Mesothelial cell of epicardium (in vitro differentiated cells): Measurements from ENCODE around the gene VEGFB. TPM values are rescaled to one million over a fixed set of nuclear protein-coding genes. Genes with fewer than 3 reads are reported as not detected.

Experiments used
- DNase-seq, 2 experiments: peaks; one replicate each; pipeline ENCODE4 v3.0.0; 2021; ENCODE audit warnings: low spot score in 2 of 2; ENCODE audit not compliant: unreplicated experiment in 2 of 2
- H3K27ac Mint-ChIP-seq: 2 replicates; pipeline ENCODE4 v1.8.0; 2021; ENCODE audit warnings: mixed read lengths
- H3K27me3 Mint-ChIP-seq: 2 replicates; pipeline ENCODE4 v1.8.0; 2021; ENCODE audit warnings: low read depth, mixed read lengths
- H3K36me3 Mint-ChIP-seq: 2 replicates; pipeline ENCODE4 v1.8.0; 2021; ENCODE audit warnings: mixed read lengths
- H3K4me1 Mint-ChIP-seq: 2 replicates; pipeline ENCODE4 v1.8.0; 2021; ENCODE audit warnings: mixed read lengths
- H3K4me3 Mint-ChIP-seq: 2 replicates; pipeline ENCODE4 v1.8.0; 2021; ENCODE audit warnings: mild to moderate bottlenecking, moderate library complexity, mixed read lengths
- H3K9me3 Mint-ChIP-seq: 2 replicates; pipeline ENCODE4 v1.8.0; 2021; ENCODE audit warnings: mixed read lengths
- CTCF ChIP-seq: fragments of 200-600 bp; sonication (generic); IDR thresholded peaks from one replicate; pipeline ENCODE4 v1.5.0; 2021; ENCODE audit warnings: antibody characterized with exemption; ENCODE audit not compliant: unreplicated experiment
- total RNA-seq: library from RNA; stranded (reverse); gene quantifications from 3 replicates; pipeline ENCODE4 v1.2.1, GENCODE V29; 2021

The VEGFB gene
- total RNA-seq, 1 donor from 2014 or later, result 83.2 TPM

- no peaks in the 10 kb centered on the region for H3K9me3 Mint-ChIP-seq
- peaks cover 6% of the 10 kb centered on the region for H3K36me3 Mint-ChIP-seq
- no peak for TF ChIP-seq CTCF
- no peak overlapping the region for H3K27ac Mint-ChIP-seq
- H3K27me3 Mint-ChIP-seq, result no peaks in the 10 kb centered on the region
- H3K4me1 Mint-ChIP-seq, result peaks cover 10% of the 10 kb centered on the region
- DNase-seq, result no peak
- H3K4me3 Mint-ChIP-seq, result no peak overlapping the region
These were observed 19.9 kb downstream of the VEGFB start for GRCh38 chr11:64254326-64254725.

GRCh38 chr11:64255135-64256128, 21.0 kb downstream of the VEGFB start:
- no peak overlapping the region for H3K27ac Mint-ChIP-seq
- no peak for DNase-seq
- H3K27me3 Mint-ChIP-seq, result no peaks in the 10 kb centered on the region
- peaks cover 10% of the 10 kb centered on the region for H3K4me1 Mint-ChIP-seq
- H3K9me3 Mint-ChIP-seq, result no peaks in the 10 kb centered on the region
- H3K4me3 Mint-ChIP-seq, result no peak overlapping the region
- no peak for TF ChIP-seq CTCF
- H3K36me3 Mint-ChIP-seq, result peaks cover 17% of the 10 kb centered on the region

GRCh38 chr11:64256300-64256699, 21.9 kb downstream of the VEGFB start:
- Mint-ChIP-seq H3K9me3 (no peaks in the 10 kb centered on the region), H3K27ac (no peak overlapping the region), H3K36me3 (peaks cover 17% of the 10 kb centered on the region), H3K4me3 (no peak overlapping the region), H3K4me1 (peaks cover 7% of the 10 kb centered on the region), H3K27me3 (no peaks in the 10 kb centered on the region)
- TF ChIP-seq CTCF, result no peak
- DNase-seq, result no peak

- no peak overlapping the region for H3K4me3 Mint-ChIP-seq
- no peaks in the 10 kb centered on the region for H3K9me3 Mint-ChIP-seq
- no peak overlapping the region for H3K27ac Mint-ChIP-seq
- no peak for DNase-seq
- peaks cover 24% of the 10 kb centered on the region for H3K36me3 Mint-ChIP-seq
- H3K27me3 Mint-ChIP-seq, result no peaks in the 10 kb centered on the region
- peaks cover 2% of the 10 kb centered on the region for H3K4me1 Mint-ChIP-seq
- TF ChIP-seq CTCF, result no peak
These were observed 24.0 kb downstream of the VEGFB start for GRCh38 chr11:64258356-64258755.

- Mint-ChIP-seq H3K9me3 (no peaks in the 10 kb centered on the region), H3K27me3 (no peaks in the 10 kb centered on the region), H3K4me3 (no peak overlapping the region), H3K27ac (no peak overlapping the region), H3K36me3 (peaks cover 27% of the 10 kb centered on the region), H3K4me1 (peaks cover 2% of the 10 kb centered on the region)
- TF ChIP-seq CTCF, result no peak
- no peak for DNase-seq
These were observed 24.7 kb downstream of the VEGFB start for GRCh38 chr11:64258946-64259532.
